ENCODE measurements around the gene HSD3B7.

- TF ChIP-seq, protein P1, sequence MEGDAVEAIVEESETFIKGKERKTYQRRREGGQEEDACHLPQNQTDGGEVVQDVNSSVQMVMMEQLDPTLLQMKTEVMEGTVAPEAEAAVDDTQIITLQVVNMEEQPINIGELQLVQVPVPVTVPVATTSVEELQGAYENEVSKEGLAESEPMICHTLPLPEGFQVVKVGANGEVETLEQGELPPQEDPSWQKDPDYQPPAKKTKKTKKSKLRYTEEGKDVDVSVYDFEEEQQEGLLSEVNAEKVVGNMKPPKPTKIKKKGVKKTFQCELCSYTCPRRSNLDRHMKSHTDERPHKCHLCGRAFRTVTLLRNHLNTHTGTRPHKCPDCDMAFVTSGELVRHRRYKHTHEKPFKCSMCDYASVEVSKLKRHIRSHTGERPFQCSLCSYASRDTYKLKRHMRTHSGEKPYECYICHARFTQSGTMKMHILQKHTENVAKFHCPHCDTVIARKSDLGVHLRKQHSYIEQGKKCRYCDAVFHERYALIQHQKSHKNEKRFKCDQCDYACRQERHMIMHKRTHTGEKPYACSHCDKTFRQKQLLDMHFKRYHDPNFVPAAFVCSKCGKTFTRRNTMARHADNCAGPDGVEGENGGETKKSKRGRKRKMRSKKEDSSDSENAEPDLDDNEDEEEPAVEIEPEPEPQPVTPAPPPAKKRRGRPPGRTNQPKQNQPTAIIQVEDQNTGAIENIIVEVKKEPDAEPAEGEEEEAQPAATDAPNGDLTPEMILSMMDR (IDR thresholded peaks at IDR 0.05), result no peak
- TF ChIP-seq POLR2A (IDR thresholded peaks at IDR 0.05), result no peak
Observed at GRCh38 chr16:30980023-30980371, 5.0 kb upstream of the HSD3B7 start.
